B cell (primary cell): ENCODE measurements around the gene PTPRN. TPM values are rescaled to one million over a fixed set of nuclear protein-coding genes. Genes with fewer than 3 reads are reported as not detected.

Experiments
- ATAC-seq: fragments of 200-7000 bp; cut with Tn5 transposase; one replicate; pipeline ENCODE4 v1.10.0; 2021; ENCODE audit warnings: low read depth, mild to moderate bottlenecking, moderate number of reproducible peaks, moderate library complexity
- CTCF ChIA-PET: fragments of 350-600 bp; sonication (Branson Sonifier 250); formaldehyde crosslinking; loops from one replicate; lab custom pipeline; 2021; ENCODE audit warnings: antibody characterized with exemption, inconsistent platforms; lab: Charles Lee
- POLR2A ChIA-PET: fragments of 350-600 bp; sonication (Branson Sonifier 250); formaldehyde crosslinking; loops from one replicate; lab custom pipeline; 2021; ENCODE audit warnings: antibody characterized with exemption; lab: Charles Lee
- DNase-seq: peaks from one replicate; pipeline ENCODE4 v3.0.0; 2013
- H2AFZ ChIP-seq: 2 replicates; pipeline ENCODE4 v1.6.1; 2012; ENCODE audit warnings: mild to moderate bottlenecking, low read depth, low read length; ENCODE audit not compliant: insufficient read depth, poor library complexity, severe bottlenecking
- H3K27ac ChIP-seq, 2 donors: 1 replicate in 1 of 2; 2 replicates in 1 of 2; pipeline ENCODE4 v1.5.1; 2012 to 2013; ENCODE audit warnings: low read length in 2 of 2, mild to moderate bottlenecking in 2 of 2, moderate library complexity in 1 of 2
- H3K27me3 ChIP-seq, 4 experiments: fragments of 200-600 bp in 1 of 4; sonication (generic) in 1 of 4; replicated peaks in 1 of 4; 1 replicate in 2 of 4; 2 replicates in 2 of 4; pipeline versions ENCODE4 v1.6.1 to v1.7.0; 2013 to 2016; ENCODE audit warnings: low read length in 3 of 4, mild to moderate bottlenecking in 2 of 4, mixed read lengths in 1 of 4, moderate library complexity in 1 of 4; ENCODE audit not compliant: insufficient read depth in 4 of 4, control insufficient read depth in 3 of 4; ENCODE audit errors: control extremely low read depth in 1 of 4
- H3K36me3 ChIP-seq, 2 experiments: replicated peaks in 1 of 2; 1 replicate in 1 of 2; 2 replicates in 1 of 2; pipeline versions ENCODE4 v1.6.1 to v1.7.1; 2013; ENCODE audit warnings: low read length in 1 of 2; ENCODE audit not compliant: insufficient read depth in 2 of 2, control insufficient read depth in 1 of 2; ENCODE audit errors: control extremely low read depth in 1 of 2, extremely low read depth in 1 of 2
- H3K4me1 ChIP-seq, 2 donors: fragments of 200-600 bp in 1 of 2; sonication (generic) in 1 of 2; 1 replicate in 1 of 2; 2 replicates in 1 of 2; pipeline versions ENCODE4 v1.5.1 to v1.6.1; 2013 to 2017; ENCODE audit warnings: low read length in 2 of 2; ENCODE audit not compliant: control insufficient read depth in 2 of 2, insufficient read depth in 2 of 2
- H3K4me2 ChIP-seq: replicated peaks from 2 replicates; pipeline ENCODE3; 2012; ENCODE audit warnings: mild to moderate bottlenecking, low read depth, low read length; ENCODE audit not compliant: poor library complexity, severe bottlenecking
- H3K4me3 ChIP-seq, 5 experiments: fragments of 200-600 bp in 1 of 5; sonication (generic) in 1 of 5; 1 replicate in 3 of 5; 2 replicates in 2 of 5; pipeline versions ENCODE4 v1.5.1 to v1.7.0; 2011 to 2016; ENCODE audit warnings: low read length in 4 of 5, mild to moderate bottlenecking in 4 of 5, low read depth in 2 of 5, control low read depth in 1 of 5, moderate library complexity in 1 of 5; ENCODE audit not compliant: insufficient read depth in 1 of 5; ENCODE audit errors: control extremely low read depth in 1 of 5, extremely low read depth in 1 of 5
- H3K79me2 ChIP-seq: fragments of 200-600 bp; sonication (generic); one replicate; pipeline ENCODE4 v1.6.0; 2016; ENCODE audit warnings: low read length; ENCODE audit not compliant: control insufficient read depth, insufficient read depth
- H3K9ac ChIP-seq: fragments of 200-600 bp; sonication (generic); 2 replicates; pipeline ENCODE4 v1.6.1; 2017; ENCODE audit warnings: mild to moderate bottlenecking, low read length, moderate library complexity
- H3K9me3 ChIP-seq, 3 donors: one replicate each; pipeline versions ENCODE4 v1.6.1 to v1.7.1; 2013; ENCODE audit warnings: low read length in 2 of 3; ENCODE audit not compliant: control insufficient read depth in 2 of 3, insufficient read depth in 1 of 3; ENCODE audit errors: control extremely low read depth in 1 of 3
- H4K20me1 ChIP-seq: 2 replicates; pipeline ENCODE4 v1.6.0; 2012; ENCODE audit warnings: mild to moderate bottlenecking, low read length; ENCODE audit not compliant: insufficient read depth, control insufficient read depth, poor library complexity, severe bottlenecking
- H3K27ac Mint-ChIP-seq: one replicate; pipeline ENCODE4 v1.8.0; 2021; ENCODE audit warnings: mixed read lengths
- H3K27me3 Mint-ChIP-seq: one replicate; pipeline ENCODE4 v1.8.0; 2021; ENCODE audit warnings: mixed read lengths
- H3K4me1 Mint-ChIP-seq: one replicate; pipeline ENCODE4 v1.8.0; 2021; ENCODE audit warnings: mixed read lengths
- H3K4me3 Mint-ChIP-seq: one replicate; pipeline ENCODE4 v1.8.0; 2021; ENCODE audit warnings: mixed read lengths
- H3K9me3 Mint-ChIP-seq: one replicate; pipeline ENCODE4 v1.8.0; 2022; ENCODE audit warnings: mixed read lengths; ENCODE audit not compliant: insufficient read depth
- EZH2 ChIP-seq: IDR thresholded peaks from 2 replicates; pipeline ENCODE4 v1.6.1; 2012; ENCODE audit warnings: borderline replicate concordance, low read depth, mild to moderate bottlenecking, moderate library complexity, low read length; ENCODE audit not compliant: insufficient read depth, poor library complexity, severe bottlenecking
- WGBS: methylation state at CpG from one replicate; pipeline ENCODE4 v1.1.5; 2013; ENCODE audit warnings: missing lambda C conversion rate; ENCODE audit not compliant: insufficient coverage; 5-methylcytosine and 5-hydroxymethylcytosine counted together
- intact Hi-C: fragments of 100-400 bp; cut with micrococcal nuclease; formaldehyde crosslinking; loops from one replicate; pipeline ENCODE4 v1.10.0; 2022
- polyA plus RNA-seq: library from polyadenylated mRNA; depleted of rRNA; stranded (reverse); fragments of >200 nt; gene quantifications from 2 replicates; pipeline ENCODE4 v1.2.3, GENCODE V29; 2012
- total RNA-seq, 2 donors: library from RNA; stranded (reverse); fragments of 120-200 nt in 1 of 2; gene quantifications; 1 replicate in 1 of 2; 2 replicates in 1 of 2; pipeline versions ENCODE4 v1.2.3 to v1.2.4, GENCODE V29; 2013 to 2022
- TF ChIP-seq, protein P1 (sequence below): fragments of 200-600 bp; IDR thresholded peaks from one replicate; pipeline ENCODE4 v1.8.0; 2022; ENCODE audit warnings: antibody characterized with exemption, mild to moderate bottlenecking

The PTPRN gene
- total and polyA plus RNA-seq, 2 donors (not counting 1 experiment from before 2014, with no cell fraction given), result 0.04 TPM; not detected in 1

- WGBS, result 92% methylated on average over 8 of the region's 8 CpGs
- CTCF ChIA-PET, result interaction anchor here (0.9 to 1.5 kb wide), 4 partner anchors 9 to 111 kb away, joined by 3 to 5 read pairs (median 3); no protein-coding TSS in a partner anchor
These were observed 39.7 kb downstream of the PTPRN start for GRCh38 chr2:219269362-219270054.

DNA sequence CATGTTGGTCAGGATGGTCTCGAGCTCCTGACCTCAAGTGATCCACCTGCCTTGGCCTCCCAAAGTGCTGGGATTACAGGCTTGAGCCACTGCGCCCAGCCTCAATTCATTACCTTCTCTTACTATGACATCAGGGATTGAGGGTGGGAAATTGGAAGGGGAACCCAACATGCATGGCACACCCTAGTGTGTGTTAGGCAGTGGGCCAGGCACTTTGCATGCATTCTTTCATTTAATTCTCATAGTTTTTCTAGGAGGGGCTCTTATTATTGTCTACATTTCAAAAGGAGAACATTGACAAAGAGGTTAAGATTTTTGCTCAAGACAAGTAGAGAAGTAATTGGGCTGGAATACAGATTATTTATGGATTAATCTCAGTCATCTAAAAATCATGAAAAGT, 40.9 kb downstream of the PTPRN start:
- H3K27ac Mint-ChIP-seq, result no peak overlapping the region

More at GRCh38 chr2:219269362-219270054, 39.7 kb downstream of the PTPRN start:
- ATAC-seq (no peak), DNase-seq (no peak)
- Histone ChIP-seq H3K4me1 (no peaks in the 10 kb centered on the region), H3K4me3 (no peak overlapping the region), H4K20me1 (no peaks in the 10 kb centered on the region), H3K4me2 (no peak overlapping the region), H3K79me2 (peaks cover 16% of the 10 kb centered on the region), H3K9me3 (no peaks in the 10 kb centered on the region), H2AFZ (no peak overlapping the region), H3K27ac (no peak overlapping the region), H3K36me3 (no peaks in the 10 kb centered on the region), H3K27me3 (no peaks in the 10 kb centered on the region), H3K9ac (no peak overlapping the region)
- peaks cover 5% of the 10 kb centered on the region for H3K4me1 Mint-ChIP-seq
- no peak overlapping the region for H3K4me3 Mint-ChIP-seq
- no peaks in the 10 kb centered on the region for H3K9me3 Mint-ChIP-seq
- no peak overlapping the region for H3K27ac Mint-ChIP-seq
- intact Hi-C loops, result loop anchor here (10.0 kb wide), 1 partner anchor 325 kb away; the partner anchor contains the start of gene STK11IP
- POLR2A ChIA-PET, result no interaction called here
- TF ChIP-seq EZH2, result no peak
- TF ChIP-seq, protein P1, sequence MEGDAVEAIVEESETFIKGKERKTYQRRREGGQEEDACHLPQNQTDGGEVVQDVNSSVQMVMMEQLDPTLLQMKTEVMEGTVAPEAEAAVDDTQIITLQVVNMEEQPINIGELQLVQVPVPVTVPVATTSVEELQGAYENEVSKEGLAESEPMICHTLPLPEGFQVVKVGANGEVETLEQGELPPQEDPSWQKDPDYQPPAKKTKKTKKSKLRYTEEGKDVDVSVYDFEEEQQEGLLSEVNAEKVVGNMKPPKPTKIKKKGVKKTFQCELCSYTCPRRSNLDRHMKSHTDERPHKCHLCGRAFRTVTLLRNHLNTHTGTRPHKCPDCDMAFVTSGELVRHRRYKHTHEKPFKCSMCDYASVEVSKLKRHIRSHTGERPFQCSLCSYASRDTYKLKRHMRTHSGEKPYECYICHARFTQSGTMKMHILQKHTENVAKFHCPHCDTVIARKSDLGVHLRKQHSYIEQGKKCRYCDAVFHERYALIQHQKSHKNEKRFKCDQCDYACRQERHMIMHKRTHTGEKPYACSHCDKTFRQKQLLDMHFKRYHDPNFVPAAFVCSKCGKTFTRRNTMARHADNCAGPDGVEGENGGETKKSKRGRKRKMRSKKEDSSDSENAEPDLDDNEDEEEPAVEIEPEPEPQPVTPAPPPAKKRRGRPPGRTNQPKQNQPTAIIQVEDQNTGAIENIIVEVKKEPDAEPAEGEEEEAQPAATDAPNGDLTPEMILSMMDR, result no peak
- H3K27me3 Mint-ChIP-seq, result no peaks in the 10 kb centered on the region

More for the DNA sequence above, 40.9 kb downstream of the PTPRN start:
- no peak overlapping the region for H3K27ac ChIP-seq
- H3K9ac ChIP-seq, result no peak overlapping the region
- Mint-ChIP-seq H3K4me1 (no peaks in the 10 kb centered on the region), H3K9me3 (no peaks in the 10 kb centered on the region), H3K4me3 (no peak overlapping the region), H3K27me3 (no peaks in the 10 kb centered on the region)
- H3K4me3 ChIP-seq, result no peak overlapping the region
- H3K79me2 ChIP-seq, result peaks cover 8% of the 10 kb centered on the region
- no peak for ATAC-seq
- intact Hi-C loops, result no loop called here
- H3K36me3 ChIP-seq, result no peaks in the 10 kb centered on the region
- no peak overlapping the region for H3K4me2 ChIP-seq
- CTCF ChIA-PET, result interaction anchor here (1.0 to 1.5 kb wide), 2 partner anchors 10 to 12 kb away, joined by 3 read pairs; no protein-coding TSS in a partner anchor
- H3K27me3 ChIP-seq, result no peaks in the 10 kb centered on the region
- WGBS, result no CpG with 5 or more reads among the region's 2 CpGs
- no peak for DNase-seq
- H4K20me1 ChIP-seq, result no peaks in the 10 kb centered on the region
- no peaks in the 10 kb centered on the region for H3K4me1 ChIP-seq
- POLR2A ChIA-PET, result no interaction called here
- H2AFZ ChIP-seq, result no peak overlapping the region
- TF ChIP-seq, protein P1, result no peak
- no peak for TF ChIP-seq EZH2
- no peaks in the 10 kb centered on the region for H3K9me3 ChIP-seq
